ENCODE data around the gene RCSD1.

RCSD1 gene

DNA sequence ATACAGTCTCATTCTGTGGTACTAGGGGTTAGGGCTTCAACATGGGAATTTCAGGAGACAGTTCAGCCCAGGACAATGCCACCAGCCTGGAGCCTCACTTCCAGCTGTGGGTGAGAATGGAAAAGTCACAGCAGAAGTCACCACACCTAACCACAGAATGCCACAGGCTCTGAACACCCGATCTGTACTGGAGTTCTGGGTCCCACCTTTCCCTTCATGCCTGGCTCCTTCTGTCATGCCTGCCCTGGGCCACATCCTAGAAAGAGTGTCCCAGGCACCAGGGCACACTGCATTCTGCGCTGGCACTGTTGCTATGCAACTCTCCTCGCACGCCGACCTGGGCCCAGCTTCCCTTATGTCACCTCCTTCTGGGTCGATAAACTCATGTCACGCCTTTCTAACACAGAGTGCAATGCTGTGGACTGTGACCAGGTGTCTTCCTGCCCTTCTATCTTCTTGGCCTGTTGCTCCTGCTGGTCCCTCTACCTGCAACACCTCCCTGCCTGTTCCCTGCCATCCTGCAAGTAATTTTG is 21.2 kb downstream of the RCSD1 start (continued):
- TF ChIP-seq, protein P1, sequence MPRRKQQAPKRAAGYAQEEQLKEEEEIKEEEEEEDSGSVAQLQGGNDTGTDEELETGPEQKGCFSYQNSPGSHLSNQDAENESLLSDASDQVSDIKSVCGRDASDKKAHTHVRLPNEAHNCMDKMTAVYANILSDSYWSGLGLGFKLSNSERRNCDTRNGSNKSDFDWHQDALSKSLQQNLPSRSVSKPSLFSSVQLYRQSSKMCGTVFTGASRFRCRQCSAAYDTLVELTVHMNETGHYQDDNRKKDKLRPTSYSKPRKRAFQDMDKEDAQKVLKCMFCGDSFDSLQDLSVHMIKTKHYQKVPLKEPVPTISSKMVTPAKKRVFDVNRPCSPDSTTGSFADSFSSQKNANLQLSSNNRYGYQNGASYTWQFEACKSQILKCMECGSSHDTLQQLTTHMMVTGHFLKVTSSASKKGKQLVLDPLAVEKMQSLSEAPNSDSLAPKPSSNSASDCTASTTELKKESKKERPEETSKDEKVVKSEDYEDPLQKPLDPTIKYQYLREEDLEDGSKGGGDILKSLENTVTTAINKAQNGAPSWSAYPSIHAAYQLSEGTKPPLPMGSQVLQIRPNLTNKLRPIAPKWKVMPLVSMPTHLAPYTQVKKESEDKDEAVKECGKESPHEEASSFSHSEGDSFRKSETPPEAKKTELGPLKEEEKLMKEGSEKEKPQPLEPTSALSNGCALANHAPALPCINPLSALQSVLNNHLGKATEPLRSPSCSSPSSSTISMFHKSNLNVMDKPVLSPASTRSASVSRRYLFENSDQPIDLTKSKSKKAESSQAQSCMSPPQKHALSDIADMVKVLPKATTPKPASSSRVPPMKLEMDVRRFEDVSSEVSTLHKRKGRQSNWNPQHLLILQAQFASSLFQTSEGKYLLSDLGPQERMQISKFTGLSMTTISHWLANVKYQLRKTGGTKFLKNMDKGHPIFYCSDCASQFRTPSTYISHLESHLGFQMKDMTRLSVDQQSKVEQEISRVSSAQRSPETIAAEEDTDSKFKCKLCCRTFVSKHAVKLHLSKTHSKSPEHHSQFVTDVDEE (CRISPR knock-in tag; IDR thresholded peaks at IDR 0.05): no peak
- no peak for TF ChIP-seq ZNF565 (CRISPR knock-in tag; conservative IDR thresholded peaks at IDR 0.05; ENCODE audit: low read depth)

DNA sequence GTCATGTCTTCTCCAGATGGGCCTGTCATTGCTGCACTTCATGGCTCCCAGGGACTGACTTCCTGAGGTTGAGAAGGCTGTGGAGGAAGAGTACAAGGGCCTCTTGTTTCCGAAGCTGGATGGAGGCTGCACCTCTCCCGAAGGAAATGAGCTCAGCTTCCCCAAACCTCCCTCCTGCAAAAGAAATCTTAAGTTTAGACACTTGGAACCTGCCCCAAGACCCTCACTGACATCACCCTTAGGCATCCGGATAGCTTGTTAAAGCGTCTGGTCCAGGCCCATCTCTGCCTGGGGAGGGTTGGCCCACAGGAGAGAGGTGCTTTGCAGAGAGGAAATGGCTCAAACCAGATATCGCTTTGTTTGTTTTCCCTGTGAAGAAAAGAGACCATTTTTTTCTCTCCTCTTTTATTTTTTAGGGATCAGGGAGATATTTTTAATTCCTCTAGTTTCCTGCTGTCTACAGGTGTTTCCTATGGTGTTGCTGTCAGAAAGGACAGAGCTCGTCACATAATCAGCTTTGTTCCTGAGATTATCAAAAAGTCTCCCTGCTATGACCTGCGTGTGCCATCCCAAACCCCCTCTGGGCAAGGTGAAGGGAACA is 25.0 kb downstream of the RCSD1 start:
- ATAC-seq: no peak
- TF ChIP-seq ISL1 (CRISPR knock-in tag; IDR thresholded peaks at IDR 0.05) (no peak), ZNF8 (CRISPR knock-in tag; IDR thresholded peaks at IDR 0.05) (no peak), ARNTL (CRISPR knock-in tag; IDR thresholded peaks at IDR 0.05; ENCODE audit: borderline replicate concordance, low read depth) (no peak), TCF4 (CRISPR knock-in tag; IDR thresholded peaks at IDR 0.05; ENCODE audit: borderline replicate concordance) (no peak)

DNA sequence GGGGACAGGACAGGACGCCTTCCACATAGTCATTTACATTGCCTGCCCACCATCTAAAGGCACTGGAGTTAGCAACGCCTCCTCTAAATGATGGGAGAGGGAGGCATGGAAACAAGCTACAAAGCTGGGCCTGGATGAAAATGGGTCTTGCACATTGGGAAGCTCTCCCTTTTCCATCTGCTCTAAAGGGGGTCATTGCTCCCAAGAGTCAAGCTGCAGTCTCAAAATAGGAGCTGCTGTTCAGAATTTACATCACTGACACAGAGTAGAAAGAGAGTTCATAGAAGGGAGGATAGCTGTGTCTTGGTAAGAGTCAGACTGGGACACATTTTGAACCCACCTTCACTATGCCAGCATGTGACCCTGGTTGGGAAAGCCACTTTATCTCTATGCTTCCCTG is 26.6 kb downstream of the RCSD1 start:
- TF ChIP-seq SNAI2 (CRISPR knock-in tag; IDR thresholded peaks at IDR 0.05): no peak
- no peak for TF ChIP-seq ZC3H10 (CRISPR knock-in tag; IDR thresholded peaks at IDR 0.05)
- TF ChIP-seq, protein P2, sequence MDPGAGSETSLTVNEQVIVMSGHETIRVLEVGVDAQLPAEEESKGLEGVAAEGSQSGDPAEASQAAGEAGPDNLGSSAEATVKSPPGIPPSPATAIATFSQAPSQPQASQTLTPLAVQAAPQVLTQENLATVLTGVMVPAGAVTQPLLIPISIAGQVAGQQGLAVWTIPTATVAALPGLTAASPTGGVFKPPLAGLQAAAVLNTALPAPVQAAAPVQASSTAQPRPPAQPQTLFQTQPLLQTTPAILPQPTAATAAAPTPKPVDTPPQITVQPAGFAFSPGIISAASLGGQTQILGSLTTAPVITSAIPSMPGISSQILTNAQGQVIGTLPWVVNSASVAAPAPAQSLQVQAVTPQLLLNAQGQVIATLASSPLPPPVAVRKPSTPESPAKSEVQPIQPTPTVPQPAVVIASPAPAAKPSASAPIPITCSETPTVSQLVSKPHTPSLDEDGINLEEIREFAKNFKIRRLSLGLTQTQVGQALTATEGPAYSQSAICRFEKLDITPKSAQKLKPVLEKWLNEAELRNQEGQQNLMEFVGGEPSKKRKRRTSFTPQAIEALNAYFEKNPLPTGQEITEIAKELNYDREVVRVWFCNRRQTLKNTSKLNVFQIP (CRISPR knock-in tag; IDR thresholded peaks at IDR 0.05; ENCODE audit: borderline replicate concordance, low read depth): no peak
- no peak for TF ChIP-seq CSDC2 (CRISPR knock-in tag; IDR thresholded peaks at IDR 0.05)
- no peak for TF ChIP-seq ARNTL (CRISPR knock-in tag; IDR thresholded peaks at IDR 0.05; ENCODE audit: borderline replicate concordance, low read depth)
- no peak for TF ChIP-seq OSR1 (CRISPR knock-in tag; IDR thresholded peaks at IDR 0.05)
- TF ChIP-seq ZNF565 (CRISPR knock-in tag; conservative IDR thresholded peaks at IDR 0.05; ENCODE audit: low read depth): no peak
- TF ChIP-seq, protein P3, sequence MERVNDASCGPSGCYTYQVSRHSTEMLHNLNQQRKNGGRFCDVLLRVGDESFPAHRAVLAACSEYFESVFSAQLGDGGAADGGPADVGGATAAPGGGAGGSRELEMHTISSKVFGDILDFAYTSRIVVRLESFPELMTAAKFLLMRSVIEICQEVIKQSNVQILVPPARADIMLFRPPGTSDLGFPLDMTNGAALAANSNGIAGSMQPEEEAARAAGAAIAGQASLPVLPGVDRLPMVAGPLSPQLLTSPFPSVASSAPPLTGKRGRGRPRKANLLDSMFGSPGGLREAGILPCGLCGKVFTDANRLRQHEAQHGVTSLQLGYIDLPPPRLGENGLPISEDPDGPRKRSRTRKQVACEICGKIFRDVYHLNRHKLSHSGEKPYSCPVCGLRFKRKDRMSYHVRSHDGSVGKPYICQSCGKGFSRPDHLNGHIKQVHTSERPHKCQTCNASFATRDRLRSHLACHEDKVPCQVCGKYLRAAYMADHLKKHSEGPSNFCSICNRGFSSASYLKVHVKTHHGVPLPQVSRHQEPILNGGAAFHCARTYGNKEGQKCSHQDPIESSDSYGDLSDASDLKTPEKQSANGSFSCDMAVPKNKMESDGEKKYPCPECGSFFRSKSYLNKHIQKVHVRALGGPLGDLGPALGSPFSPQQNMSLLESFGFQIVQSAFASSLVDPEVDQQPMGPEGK (CRISPR knock-in tag; IDR thresholded peaks at IDR 0.05; ENCODE audit: borderline replicate concordance): no peak
- TF ChIP-seq TCF4 (CRISPR knock-in tag; IDR thresholded peaks at IDR 0.05; ENCODE audit: borderline replicate concordance): no peak
- TF ChIP-seq BACH2 (CRISPR knock-in tag; IDR thresholded peaks at IDR 0.05; ENCODE audit: borderline replicate concordance): no peak
- no peak for TF ChIP-seq PPARA (CRISPR knock-in tag; IDR thresholded peaks at IDR 0.05; ENCODE audit: borderline replicate concordance)
- no peak for ATAC-seq

DNA sequence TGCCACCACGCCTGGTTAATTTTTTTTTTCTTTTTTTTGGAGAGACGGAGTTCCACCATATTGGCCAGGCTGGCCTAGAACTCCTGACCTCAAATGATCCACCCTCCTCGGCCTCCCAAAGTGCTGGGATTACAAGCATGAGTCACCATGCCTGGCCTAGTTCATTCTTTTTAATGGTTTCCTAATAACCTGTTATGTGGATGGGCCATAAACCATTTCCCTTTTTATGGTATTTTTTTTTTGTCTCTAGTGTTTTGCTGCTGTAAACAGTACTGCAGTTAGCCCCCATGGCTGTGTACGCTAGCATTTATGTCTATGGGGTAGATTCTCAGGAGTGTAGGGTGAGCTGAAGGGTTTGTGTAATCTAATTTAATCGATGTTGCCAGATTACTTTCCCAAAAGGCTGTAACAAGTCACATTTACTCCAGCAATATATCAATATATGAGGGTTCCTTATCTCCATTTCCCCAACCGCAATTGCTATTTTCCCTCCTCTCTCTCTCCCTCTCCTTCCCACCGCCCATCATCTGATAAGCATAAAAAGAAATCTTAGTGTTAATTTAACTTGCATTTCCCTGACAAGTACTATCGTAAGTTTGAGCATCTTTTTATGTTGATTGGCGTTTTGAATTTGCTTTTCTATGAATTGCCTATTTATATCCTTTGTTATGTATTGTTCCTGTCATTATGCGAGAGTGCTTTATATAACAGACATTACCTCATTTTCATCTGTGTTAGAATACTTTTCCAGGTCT is 28.7 kb downstream of the RCSD1 start:
- ATAC-seq: no peak
- TF ChIP-seq BACH2 (CRISPR knock-in tag; IDR thresholded peaks at IDR 0.05; ENCODE audit: borderline replicate concordance) (no peak), ZFP3 (CRISPR knock-in tag; IDR thresholded peaks at IDR 0.05) (no peak), ZFP30 (CRISPR knock-in tag; IDR thresholded peaks at IDR 0.05) (no peak), ESRRG (CRISPR knock-in tag; IDR thresholded peaks at IDR 0.05) (no peak), ZNF565 (CRISPR knock-in tag; conservative IDR thresholded peaks at IDR 0.05; ENCODE audit: low read depth) (no peak), OSR1 (CRISPR knock-in tag; IDR thresholded peaks at IDR 0.05) (no peak), TOX (CRISPR knock-in tag; IDR thresholded peaks at IDR 0.05; ENCODE audit: borderline replicate concordance) (no peak), ARNTL (CRISPR knock-in tag; IDR thresholded peaks at IDR 0.05; ENCODE audit: borderline replicate concordance, low read depth) (no peak), RARB (CRISPR knock-in tag; IDR thresholded peaks at IDR 0.05) (no peak), ISL1 (CRISPR knock-in tag; IDR thresholded peaks at IDR 0.05) (no peak), SNAI2 (CRISPR knock-in tag; IDR thresholded peaks at IDR 0.05) (no peak)
- TF ChIP-seq, protein P2 (CRISPR knock-in tag; IDR thresholded peaks at IDR 0.05; ENCODE audit: borderline replicate concordance, low read depth): no peak
- TF ChIP-seq, protein P4, sequence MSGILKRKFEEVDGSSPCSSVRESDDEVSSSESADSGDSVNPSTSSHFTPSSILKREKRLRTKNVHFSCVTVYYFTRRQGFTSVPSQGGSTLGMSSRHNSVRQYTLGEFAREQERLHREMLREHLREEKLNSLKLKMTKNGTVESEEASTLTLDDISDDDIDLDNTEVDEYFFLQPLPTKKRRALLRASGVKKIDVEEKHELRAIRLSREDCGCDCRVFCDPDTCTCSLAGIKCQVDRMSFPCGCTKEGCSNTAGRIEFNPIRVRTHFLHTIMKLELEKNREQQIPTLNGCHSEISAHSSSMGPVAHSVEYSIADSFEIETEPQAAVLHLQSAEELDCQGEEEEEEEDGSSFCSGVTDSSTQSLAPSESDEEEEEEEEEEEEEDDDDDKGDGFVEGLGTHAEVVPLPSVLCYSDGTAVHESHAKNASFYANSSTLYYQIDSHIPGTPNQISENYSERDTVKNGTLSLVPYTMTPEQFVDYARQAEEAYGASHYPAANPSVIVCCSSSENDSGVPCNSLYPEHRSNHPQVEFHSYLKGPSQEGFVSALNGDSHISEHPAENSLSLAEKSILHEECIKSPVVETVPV (CRISPR knock-in tag; IDR thresholded peaks at IDR 0.05): no peak
- TF ChIP-seq, protein P3 (CRISPR knock-in tag; IDR thresholded peaks at IDR 0.05; ENCODE audit: borderline replicate concordance): no peak
- TF ChIP-seq, protein P5, sequence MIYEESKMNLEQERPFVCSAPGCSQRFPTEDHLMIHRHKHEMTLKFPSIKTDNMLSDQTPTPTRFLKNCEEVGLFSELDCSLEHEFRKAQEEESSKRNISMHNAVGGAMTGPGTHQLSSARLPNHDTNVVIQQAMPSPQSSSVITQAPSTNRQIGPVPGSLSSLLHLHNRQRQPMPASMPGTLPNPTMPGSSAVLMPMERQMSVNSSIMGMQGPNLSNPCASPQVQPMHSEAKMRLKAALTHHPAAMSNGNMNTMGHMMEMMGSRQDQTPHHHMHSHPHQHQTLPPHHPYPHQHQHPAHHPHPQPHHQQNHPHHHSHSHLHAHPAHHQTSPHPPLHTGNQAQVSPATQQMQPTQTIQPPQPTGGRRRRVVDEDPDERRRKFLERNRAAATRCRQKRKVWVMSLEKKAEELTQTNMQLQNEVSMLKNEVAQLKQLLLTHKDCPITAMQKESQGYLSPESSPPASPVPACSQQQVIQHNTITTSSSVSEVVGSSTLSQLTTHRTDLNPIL (CRISPR knock-in tag; IDR thresholded peaks at IDR 0.05; ENCODE audit: low read depth): no peak

Measured in SK-N-SH treated with all-trans-retinoic acid at 6 μM for 48 hours (cell line).